H54 (cell line): ENCODE results near the gene IHH.

Experiments
- DNase-seq: peaks from one replicate; pipeline ENCODE4 v3.0.0; 2011; ENCODE audit warnings: low spot score, mixed read lengths; ENCODE audit not compliant: insufficient read length
- FAIRE-seq: peaks from 3 replicates; lab custom pipeline; 2011; peaks lifted over from hg19 to GRCh38; lab: Jason Lieb, UNC
- POLR2A ChIP-seq: IDR thresholded peaks from 2 replicates; pipeline ENCODE4 v1.6.1; 2011; ENCODE audit warnings: low read depth, mild to moderate bottlenecking, low read length

Gene IHH

DNA sequence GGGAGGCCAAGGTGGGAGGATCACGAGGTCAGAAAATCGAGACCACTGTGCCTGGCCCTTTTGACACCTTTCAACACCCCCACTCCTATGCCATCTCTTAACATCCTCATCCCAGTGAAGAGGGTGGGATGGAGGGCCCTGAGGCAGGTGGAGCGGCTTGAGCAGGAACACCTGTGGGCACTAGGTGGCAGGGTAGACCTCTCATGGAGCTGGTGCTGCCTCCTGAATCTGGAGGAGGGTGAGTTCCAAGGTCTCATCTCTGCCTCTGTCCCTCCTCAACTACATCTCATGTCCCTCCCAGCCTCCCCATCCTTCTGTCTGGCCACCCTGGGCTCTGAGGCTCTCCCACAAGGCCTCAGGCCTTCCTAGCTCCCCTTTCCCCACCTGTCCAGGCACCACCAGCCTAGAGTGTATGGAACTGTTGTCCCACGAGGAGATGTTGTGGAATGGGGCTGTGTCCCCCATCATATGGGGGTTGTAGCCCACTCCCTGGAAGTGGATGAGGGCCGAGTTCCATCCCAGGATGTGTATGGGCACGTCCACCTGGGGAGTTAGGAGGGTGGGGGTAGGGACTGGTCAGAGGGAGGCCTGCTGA is 50.5 kb downstream of the IHH start:
- no peak for TF ChIP-seq POLR2A
- no peak for FAIRE-seq
- no peak for DNase-seq

DNA sequence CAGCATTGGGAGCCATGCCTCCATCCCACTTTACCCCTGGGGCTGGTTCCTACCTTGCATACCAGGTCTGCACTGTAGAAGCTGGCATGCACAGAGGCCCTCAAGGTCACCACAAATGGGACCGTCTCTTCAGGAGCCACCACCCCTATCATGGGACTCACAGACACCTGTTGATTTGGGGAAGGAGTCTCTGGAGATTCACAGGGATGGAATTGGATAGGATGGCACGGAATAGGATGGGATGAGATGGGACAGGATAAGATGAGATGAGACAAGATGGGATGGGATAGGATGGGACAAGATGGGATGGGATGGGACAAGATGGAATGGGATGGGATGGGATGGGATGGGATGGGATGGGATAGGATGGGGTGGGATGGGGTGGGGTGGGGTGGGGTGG is 51.4 kb downstream of the IHH start:
- FAIRE-seq (no peak), DNase-seq (no peak)
- no peak for TF ChIP-seq POLR2A
